GM23248 (cell line): Measurements from ENCODE around the gene ZNF606.

Source experiments
- EZH2 ChIP-seq: fragments of 200-600 bp; sonication (generic); IDR thresholded peaks from 2 replicates; pipeline ENCODE4 v1.6.1; 2018; ENCODE audit warnings: antibody characterized with exemption, mild to moderate bottlenecking; ENCODE audit not compliant: insufficient read depth, poor library complexity, severe bottlenecking
- EZH2phosphoT487 ChIP-seq: fragments of 200-600 bp; sonication (generic); IDR thresholded peaks from 2 replicates; pipeline ENCODE4 v1.6.1; 2018; ENCODE audit warnings: antibody characterized with exemption, moderate library complexity, mild to moderate bottlenecking, low read depth; ENCODE audit not compliant: insufficient read depth

- TF ChIP-seq EZH2, result no peak
- TF ChIP-seq EZH2phosphoT487, result no peak
Observed at GRCh38 chr19:58020129-58020528, 17.5 kb upstream of the ZNF606 start.
